Transverse colon (tissue), 4 donors: ENCODE data around the gene CEP162. TPM values are rescaled to one million over a fixed set of nuclear protein-coding genes. Genes with fewer than 3 reads are reported as not detected.
"Not testable (repeated sequence)": the region's sequence is repeated elsewhere in the genome, so short reads cannot be mapped to it uniquely, and the experiment has no call there.

Experiments used
- DNase-seq: peaks from one replicate; pipeline ENCODE4 v3.0.0-alpha.2; 2019
- H3K27ac ChIP-seq, 4 donors: fragments of 200-600 bp; sonication (generic); 2 replicates each; pipeline ENCODE4 v1.5.1; 2016 to 2018; ENCODE audit warnings: inconsistent platforms in 4 of 4
- H3K27me3 ChIP-seq: fragments of 200-600 bp; sonication (generic); 2 replicates; pipeline ENCODE4 v1.5.1; 2017; ENCODE audit warnings: inconsistent platforms
- H3K36me3 ChIP-seq, 4 donors: fragments of 200-600 bp; sonication (generic); 2 replicates each; pipeline ENCODE4 v1.5.1; 2017 to 2019; ENCODE audit warnings: inconsistent platforms in 4 of 4
- H3K4me1 ChIP-seq, 4 donors: fragments of 200-600 bp; sonication (generic); 2 replicates each; pipeline ENCODE4 v1.5.1; 2017 to 2020; ENCODE audit warnings: inconsistent platforms in 4 of 4
- H3K4me3 ChIP-seq, 4 donors: fragments of 200-600 bp; sonication (generic); 1 replicate in 1 of 4; 2 replicates in 3 of 4; pipeline versions ENCODE4 v1.5.1 to v1.6.1; 2017 to 2019; ENCODE audit warnings: inconsistent platforms in 4 of 4
- H3K9me3 ChIP-seq, 2 donors: fragments of 200-600 bp; sonication (generic); 2 replicates each; pipeline ENCODE4 v1.5.1; 2017 to 2019; ENCODE audit warnings: inconsistent platforms in 2 of 2
- EP300 ChIP-seq: sonication (generic); formaldehyde crosslinking; IDR thresholded peaks from one replicate; pipeline ENCODE4 v1.6.1; 2017; ENCODE audit warnings: antibody characterized with exemption, low read depth
- POLR2A ChIP-seq: fragments of 450-650 bp; IDR thresholded peaks from one replicate; pipeline ENCODE4 v1.6.1; 2016; ENCODE audit warnings: antibody characterized with exemption, mild to moderate bottlenecking, moderate library complexity
- POLR2AphosphoS5 ChIP-seq, 3 donors: sonication (generic); formaldehyde crosslinking; IDR thresholded peaks; one replicate each; pipeline ENCODE4 v1.6.1; 2016; ENCODE audit warnings: antibody characterized with exemption in 3 of 3
- WGBS, 2 donors: methylation state at CpG; one replicate each; pipeline ENCODE4 v1.1.5; 2018; ENCODE audit warnings: low coverage in 1 of 2; 5-methylcytosine and 5-hydroxymethylcytosine counted together
- in situ Hi-C, 4 donors: fragments of 200-750 bp; cut with MboI; loops; one replicate each; pipeline versions ENCODE4 v1.15.0 to v1.15.1; 2017; ENCODE audit warnings: low sequenced_read_pairs in 3 of 4, low pct_ligation_motif_present in 1 of 4, low pct_unique_long_range_greater_than_20kb in 1 of 4
- intact Hi-C: fragments of 100-400 bp; cut with DNase I; formaldehyde crosslinking; loops from one replicate; pipeline ENCODE4 v1.15.1; 2023; ENCODE audit warnings: low total_unique reads
- total RNA-seq, 4 donors: library from RNA; depleted of rRNA; stranded (reverse); fragments of >200 nt; gene quantifications; one replicate each; pipeline ENCODE4 v1.1.0, GENCODE V29; 2016
- TF ChIP-seq, protein P1 (sequence below), 5 experiments: fragments of 200-600 bp in 3 of 5; fragments of 450-650 bp in 2 of 5; sonication (generic) in 3 of 5; IDR thresholded peaks; 1 replicate in 2 of 5; 2 replicates in 3 of 5; pipeline ENCODE4 v1.5.1; 2016 to 2017; ENCODE audit warnings: antibody characterized with exemption in 5 of 5, inconsistent platforms in 3 of 5, mild to moderate bottlenecking in 2 of 5, moderate library complexity in 1 of 5

The CEP162 gene
- total RNA-seq, 4 donors from 2014 or later = 8.2 to 45.0 (median 9.7) TPM

DNA sequence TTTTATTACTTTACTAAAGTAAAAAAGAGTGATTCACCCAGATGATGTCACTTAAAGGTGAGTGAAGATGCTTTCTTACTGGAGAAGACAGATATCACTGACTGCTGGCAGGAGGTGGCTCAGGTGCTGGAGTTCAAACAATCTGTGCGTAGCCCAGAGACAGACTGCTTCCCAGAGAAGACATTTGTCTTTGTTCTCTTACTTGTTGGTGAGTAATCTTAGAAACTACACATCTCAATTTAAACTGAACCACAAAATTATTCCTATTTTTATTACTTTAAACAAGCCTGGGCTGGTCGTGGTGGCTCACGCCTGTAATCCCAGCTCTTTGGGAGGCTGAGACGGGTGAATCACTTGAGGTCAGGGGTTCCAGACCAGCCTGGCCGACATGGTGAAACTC lies 92.2 kb downstream of the CEP162 start:
- 96 to 100% methylated on average over 1 to 5 of the region's 5 CpGs for WGBS, 2 donors
- intact Hi-C loops (no loop called here), in situ Hi-C loops (no loop called here)
- TF ChIP-seq EP300 (no peak), POLR2A (no peak), POLR2AphosphoS5 (IDR thresholded peaks at IDR 0.05) (no peak)
- TF ChIP-seq, protein P1, sequence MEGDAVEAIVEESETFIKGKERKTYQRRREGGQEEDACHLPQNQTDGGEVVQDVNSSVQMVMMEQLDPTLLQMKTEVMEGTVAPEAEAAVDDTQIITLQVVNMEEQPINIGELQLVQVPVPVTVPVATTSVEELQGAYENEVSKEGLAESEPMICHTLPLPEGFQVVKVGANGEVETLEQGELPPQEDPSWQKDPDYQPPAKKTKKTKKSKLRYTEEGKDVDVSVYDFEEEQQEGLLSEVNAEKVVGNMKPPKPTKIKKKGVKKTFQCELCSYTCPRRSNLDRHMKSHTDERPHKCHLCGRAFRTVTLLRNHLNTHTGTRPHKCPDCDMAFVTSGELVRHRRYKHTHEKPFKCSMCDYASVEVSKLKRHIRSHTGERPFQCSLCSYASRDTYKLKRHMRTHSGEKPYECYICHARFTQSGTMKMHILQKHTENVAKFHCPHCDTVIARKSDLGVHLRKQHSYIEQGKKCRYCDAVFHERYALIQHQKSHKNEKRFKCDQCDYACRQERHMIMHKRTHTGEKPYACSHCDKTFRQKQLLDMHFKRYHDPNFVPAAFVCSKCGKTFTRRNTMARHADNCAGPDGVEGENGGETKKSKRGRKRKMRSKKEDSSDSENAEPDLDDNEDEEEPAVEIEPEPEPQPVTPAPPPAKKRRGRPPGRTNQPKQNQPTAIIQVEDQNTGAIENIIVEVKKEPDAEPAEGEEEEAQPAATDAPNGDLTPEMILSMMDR (IDR thresholded peaks at IDR 0.05) = no peak
- Histone ChIP-seq H3K27me3 (no peaks in the 10 kb centered on the region), H3K9me3 (no peaks in the 10 kb centered on the region), H3K36me3 (peaks cover 0 to 3% (median 0%) of the 10 kb centered on the region in 4 donors), H3K4me1 (no peaks in the 10 kb centered on the region), H3K4me3 (no peak overlapping the region), H3K27ac (no peak overlapping the region)
- DNase-seq = no peak

DNA sequence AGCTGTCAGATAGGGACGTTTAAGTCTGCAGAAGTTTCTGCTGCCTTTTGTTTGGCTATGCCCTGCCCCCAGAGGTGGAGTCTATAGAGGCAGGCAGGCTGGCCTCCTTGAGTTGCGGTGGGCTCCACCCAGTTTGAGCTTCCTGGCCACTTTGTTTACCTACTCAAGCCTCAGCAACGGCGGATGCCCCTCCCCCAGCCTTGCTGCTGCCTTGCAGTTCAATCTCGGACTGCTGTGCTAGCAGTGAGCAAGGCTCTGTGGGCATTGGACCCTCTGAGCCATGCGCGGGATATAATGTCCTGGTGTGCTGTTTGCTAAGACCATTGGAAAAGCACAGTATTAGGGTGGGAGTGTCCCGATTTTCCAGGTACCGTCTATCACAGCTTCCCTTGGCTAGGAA lies 94.1 kb downstream of the CEP162 start:
- in situ Hi-C loops, intact Hi-C loops, H3K27me3 ChIP-seq, H3K4me1 ChIP-seq, DNase-seq, H3K27ac ChIP-seq, H3K4me3 ChIP-seq, H3K9me3 ChIP-seq, H3K36me3 ChIP-seq: not testable (repeated sequence)
- WGBS, 2 donors = 95% methylated on average over 9 of the region's 9 CpGs; no CpG with 5 or more reads in 1 of the 2 donors

DNA sequence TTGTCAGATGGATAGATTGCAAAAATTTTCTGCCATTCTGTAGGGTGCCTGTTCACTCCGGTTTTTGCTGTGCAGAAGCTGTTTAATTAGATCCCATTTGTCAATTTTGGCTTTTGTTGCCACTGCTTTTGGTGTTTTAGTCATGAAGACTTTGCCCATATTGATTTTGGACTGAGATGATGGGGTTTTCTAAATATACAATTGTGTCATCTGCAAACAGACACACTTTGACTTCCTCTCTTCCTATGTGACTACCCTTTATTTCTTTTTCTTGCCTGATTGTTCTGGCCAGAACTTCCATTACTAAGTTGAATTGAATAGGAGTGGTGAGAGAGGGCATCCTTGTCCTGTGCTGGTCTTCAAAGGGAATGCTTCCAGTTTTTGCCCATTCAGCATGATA lies 97.9 kb downstream of the CEP162 start:
- H3K4me3 ChIP-seq, H3K9me3 ChIP-seq, in situ Hi-C loops, DNase-seq, H3K27ac ChIP-seq, intact Hi-C loops, H3K27me3 ChIP-seq, H3K4me1 ChIP-seq: not testable (repeated sequence)
- H3K36me3 ChIP-seq = peaks cover 0 to 10% (median 3%) of the 10 kb centered on the region in 4 donors
- 100% methylated on average over 1 of the region's 1 CpG for WGBS, 2 donors

DNA sequence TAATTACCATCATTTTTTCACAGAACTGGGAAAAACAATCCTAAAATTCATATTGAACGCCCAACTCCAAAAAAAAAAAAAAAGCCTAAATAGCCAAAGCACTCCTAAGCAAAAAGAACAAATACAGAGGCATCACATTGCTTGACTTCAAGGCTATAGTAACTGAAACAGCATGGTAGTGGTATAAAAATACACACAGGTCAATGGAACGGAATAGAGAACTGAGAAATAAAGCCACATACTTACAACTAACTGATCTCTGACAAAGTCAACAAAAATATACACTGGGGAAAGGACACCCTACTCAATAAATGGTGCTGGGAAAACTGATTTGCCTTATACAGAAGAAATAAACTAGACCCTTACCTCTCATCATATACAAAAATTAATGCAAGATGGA lies 104.3 kb downstream of the CEP162 start:
- DNase-seq = no peak
- in situ Hi-C loops = no loop called here
- Histone ChIP-seq H3K9me3 (no peaks in the 10 kb centered on the region), H3K27me3 (no peaks in the 10 kb centered on the region), H3K4me3 (no peak overlapping the region), H3K36me3 (peaks cover 0 to 10% (median 4%) of the 10 kb centered on the region in 4 donors), H3K4me1 (no peaks in the 10 kb centered on the region), H3K27ac (no peak overlapping the region)
- intact Hi-C loops = no loop called here
- WGBS, 2 donors = 79 to 96% methylated on average over 2 of the region's 2 CpGs
- TF ChIP-seq, protein P1 (IDR thresholded peaks at IDR 0.05) = no peak
- TF ChIP-seq POLR2A (no peak), POLR2AphosphoS5 (IDR thresholded peaks at IDR 0.05) (no peak), EP300 (no peak)

DNA sequence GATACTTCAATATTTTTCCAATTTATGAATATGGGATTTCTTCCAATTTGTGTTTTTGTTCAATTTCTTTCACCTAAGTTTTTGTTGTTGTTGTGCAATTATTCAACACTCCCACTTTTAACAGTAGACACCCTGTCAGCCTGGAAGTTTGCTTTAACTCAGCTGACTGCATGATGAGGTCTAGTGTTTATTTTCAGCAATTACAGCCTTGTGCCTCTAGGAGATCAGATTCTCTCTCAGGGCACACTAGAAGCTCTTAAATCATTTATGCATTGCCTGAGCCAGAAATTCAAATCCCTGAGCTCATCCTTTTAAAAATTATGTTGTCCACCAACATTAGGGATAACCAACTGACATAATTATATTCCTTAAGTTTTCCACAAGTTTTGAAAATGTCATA lies 108.2 kb downstream of the CEP162 start:
- H3K4me1 ChIP-seq = no peaks in the 10 kb centered on the region
- H3K9me3 ChIP-seq = no peaks in the 10 kb centered on the region
- TF ChIP-seq POLR2A (no peak), POLR2AphosphoS5 (IDR thresholded peaks at IDR 0.05) (no peak), EP300 (no peak)
- TF ChIP-seq, protein P1 (IDR thresholded peaks at IDR 0.05) = no peak
- H3K27ac ChIP-seq = no peak overlapping the region
- in situ Hi-C loops (no loop called here), intact Hi-C loops (no loop called here)
- peaks cover 0 to 3% (median 0%) of the 10 kb centered on the region in 4 donors for H3K36me3 ChIP-seq
- H3K27me3 ChIP-seq = no peaks in the 10 kb centered on the region
- no peak for DNase-seq
- no peak overlapping the region for H3K4me3 ChIP-seq
